HG03354 (cell line): ENCODE results near the gene PCBP1.
"Not testable (repeated sequence)": the region's sequence is repeated elsewhere in the genome, so short reads cannot be mapped to it uniquely, and the experiment has no call there.

Source experiments
- ATAC-seq: cut with Tn5 transposase; IDR thresholded peaks from one replicate; pipeline ENCODE4 v1.9.1; 2021; ENCODE audit warnings: mild to moderate bottlenecking; ENCODE audit not compliant: unreplicated experiment, poor library complexity, severe bottlenecking

PCBP1 gene

GRCh38 chr2:70086838-70087701 is at the start of gene PCBP1:
Gene PCBP1, plus strand, starts transcription at chr2:70087477. Its CDS starts 267 bp downstream, at chr2:70087744.
- peak; percentile 45 for ATAC-seq

GRCh38 chr2:70039366-70039765 is 47.9 kb upstream of the PCBP1 start:
- ATAC-seq, result no peak

GRCh38 chr2:70041663-70042062 is 45.6 kb upstream of the PCBP1 start:
- no peak for ATAC-seq

GRCh38 chr2:70042246-70042645 is 45.0 kb upstream of the PCBP1 start:
- no peak for ATAC-seq

GRCh38 chr2:70043252-70043875 is 43.9 kb upstream of the PCBP1 start:
- no peak for ATAC-seq

- ATAC-seq, result no peak
Observed at GRCh38 chr2:70044290-70045040, 42.8 kb upstream of the PCBP1 start.

- no peak for ATAC-seq
Observed at GRCh38 chr2:70045405-70045804, 41.9 kb upstream of the PCBP1 start.

GRCh38 chr2:70045932-70046331 is 41.3 kb upstream of the PCBP1 start:
- no peak for ATAC-seq

GRCh38 chr2:70046534-70046933 is 40.7 kb upstream of the PCBP1 start:
- no peak for ATAC-seq

GRCh38 chr2:70047451-70047850 is 39.8 kb upstream of the PCBP1 start:
- no peak for ATAC-seq

GRCh38 chr2:70049255-70049654 is 38.0 kb upstream of the PCBP1 start:
- no peak for ATAC-seq

GRCh38 chr2:70050631-70051425 is 36.4 kb upstream of the PCBP1 start:
- no peak for ATAC-seq

GRCh38 chr2:70055259-70055658 is 32.0 kb upstream of the PCBP1 start:
- ATAC-seq, result not testable (repeated sequence)

- no peak for ATAC-seq
Observed at GRCh38 chr2:70061317-70061716, 26.0 kb upstream of the PCBP1 start.

GRCh38 chr2:70062270-70062669 is 25.0 kb upstream of the PCBP1 start:
- ATAC-seq, result no peak

- ATAC-seq, result no peak
Observed at GRCh38 chr2:70068119-70068518, 19.2 kb upstream of the PCBP1 start.

- ATAC-seq, result peak; percentile 70
Observed at GRCh38 chr2:70069049-70069448, 18.2 kb upstream of the PCBP1 start.

- peak; percentile 81 for ATAC-seq
Observed at GRCh38 chr2:70070542-70071268, 16.6 kb upstream of the PCBP1 start.

GRCh38 chr2:70073493-70073892 is 13.8 kb upstream of the PCBP1 start:
- ATAC-seq, result no peak
